Cardiac fibroblast (primary cell): ENCODE measurements around the gene PHAF1.
A peak's percentile ranks its signal among the peaks of the same experiment; 100 is the strongest.

Experiments used
- DNase-seq, 2 donors: peaks; one replicate each; pipeline versions ENCODE4 v3.0.0 to v3.0.0-alpha.2; 2010; ENCODE audit warnings: low read depth in 2 of 2
- H3K4me3 ChIP-seq, 2 donors: replicated peaks in 1 of 2; 1 replicate in 1 of 2; 2 replicates in 1 of 2; pipeline ENCODE4 v1.5.1; 2011; ENCODE audit warnings: low read depth in 2 of 2, low read length in 2 of 2, mild to moderate bottlenecking in 2 of 2, moderate library complexity in 1 of 2
- TF ChIP-seq, protein P1 (sequence below): IDR thresholded peaks from one replicate; pipeline ENCODE4 v1.5.1; 2011; ENCODE audit warnings: low read depth, mild to moderate bottlenecking, low read length, inconsistent platforms

Gene PHAF1

GRCh38 chr16:67156143-67156844, 46.6 kb downstream of the PHAF1 start:
- H3K4me3 ChIP-seq = no peak overlapping the region
- DNase-seq = no peak
- TF ChIP-seq, protein P1, sequence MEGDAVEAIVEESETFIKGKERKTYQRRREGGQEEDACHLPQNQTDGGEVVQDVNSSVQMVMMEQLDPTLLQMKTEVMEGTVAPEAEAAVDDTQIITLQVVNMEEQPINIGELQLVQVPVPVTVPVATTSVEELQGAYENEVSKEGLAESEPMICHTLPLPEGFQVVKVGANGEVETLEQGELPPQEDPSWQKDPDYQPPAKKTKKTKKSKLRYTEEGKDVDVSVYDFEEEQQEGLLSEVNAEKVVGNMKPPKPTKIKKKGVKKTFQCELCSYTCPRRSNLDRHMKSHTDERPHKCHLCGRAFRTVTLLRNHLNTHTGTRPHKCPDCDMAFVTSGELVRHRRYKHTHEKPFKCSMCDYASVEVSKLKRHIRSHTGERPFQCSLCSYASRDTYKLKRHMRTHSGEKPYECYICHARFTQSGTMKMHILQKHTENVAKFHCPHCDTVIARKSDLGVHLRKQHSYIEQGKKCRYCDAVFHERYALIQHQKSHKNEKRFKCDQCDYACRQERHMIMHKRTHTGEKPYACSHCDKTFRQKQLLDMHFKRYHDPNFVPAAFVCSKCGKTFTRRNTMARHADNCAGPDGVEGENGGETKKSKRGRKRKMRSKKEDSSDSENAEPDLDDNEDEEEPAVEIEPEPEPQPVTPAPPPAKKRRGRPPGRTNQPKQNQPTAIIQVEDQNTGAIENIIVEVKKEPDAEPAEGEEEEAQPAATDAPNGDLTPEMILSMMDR = no peak

DNA sequence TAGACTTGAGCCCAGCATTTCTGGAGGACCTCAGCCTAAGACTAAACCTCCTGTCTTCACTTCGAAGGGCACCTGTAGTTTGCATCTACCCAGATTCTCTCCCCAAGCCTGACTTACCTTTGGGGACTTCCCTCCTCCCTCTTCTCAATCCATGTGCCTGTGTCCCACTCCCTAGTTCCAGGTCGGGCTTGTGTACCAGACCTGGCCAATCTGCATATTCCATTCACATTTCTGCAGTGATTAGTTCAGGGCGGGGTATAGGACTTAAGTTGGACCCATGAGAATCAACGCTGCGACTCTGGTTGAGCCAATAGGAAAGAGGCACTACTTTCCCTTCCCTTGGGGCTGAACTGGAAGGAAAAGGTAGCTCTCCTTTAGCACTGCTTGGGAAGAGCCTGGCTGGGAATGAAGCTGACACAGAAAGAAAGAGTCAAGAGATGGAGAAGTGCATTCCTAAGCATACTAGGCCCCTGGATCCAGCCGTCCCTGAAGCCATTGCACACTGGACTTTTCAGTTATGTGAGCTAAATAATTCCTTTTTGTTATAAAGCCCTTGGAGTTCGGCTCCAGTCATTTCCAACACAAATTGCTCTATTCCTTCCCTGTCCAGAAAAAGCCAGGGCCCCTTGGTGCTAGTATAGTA, 47.5 kb downstream of the PHAF1 start:
- no peak overlapping the region for H3K4me3 ChIP-seq
- TF ChIP-seq, protein P1 = no peak
- no peak for DNase-seq

GRCh38 chr16:67157892-67158635, 48.3 kb downstream of the PHAF1 start:
- no peak overlapping the region for H3K4me3 ChIP-seq
- no peak for DNase-seq
- TF ChIP-seq, protein P1 = no peak

- peak in 1 of 2 donors; percentile 35 for DNase-seq
- TF ChIP-seq, protein P1 = no peak
- peak overlapping the region; percentile 97 for H3K4me3 ChIP-seq
Observed at GRCh38 chr16:67158637-67159600, 49.2 kb downstream of the PHAF1 start.

- TF ChIP-seq, protein P1 = no peak
- H3K4me3 ChIP-seq = peak overlapping the region in 1 of 2 donors; percentile 1
- no peak for DNase-seq
Observed at GRCh38 chr16:67161595-67162058, 51.9 kb downstream of the PHAF1 start.
